ENCODE measurements around the gene MAPKAPK2.

Gene MAPKAPK2

DNA sequence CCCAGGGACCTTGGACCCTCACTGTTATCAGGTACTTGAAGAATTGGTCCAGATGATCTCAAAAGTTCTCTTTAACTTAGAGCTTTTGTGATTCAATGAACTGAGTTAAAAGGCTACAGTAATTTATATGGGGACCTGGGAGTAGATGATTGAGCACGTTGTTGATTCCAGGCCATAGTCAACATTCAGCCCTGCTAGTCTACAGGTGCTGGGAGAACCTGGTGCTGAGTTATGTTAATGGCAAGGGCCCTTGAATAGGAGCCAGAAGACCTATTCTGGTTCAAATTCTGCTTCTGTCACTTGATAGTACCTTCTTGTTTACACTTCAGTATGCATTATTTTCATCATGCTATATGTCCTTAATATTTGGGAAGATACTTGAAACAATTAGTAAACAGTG is 38.2 kb upstream of the MAPKAPK2 start:
- H3K27me3 ChIP-seq (ENCODE audit: insufficient read depth, low read length), result no peaks in the 10 kb centered on the region
- no peaks in the 10 kb centered on the region for H3K9me3 ChIP-seq (ENCODE audit: low read length)
- no peaks in the 10 kb centered on the region for H3K79me2 ChIP-seq (ENCODE audit: insufficient read depth, low read length)
- H3F3A ChIP-seq (ENCODE audit: insufficient read depth, low read length), result no peaks in the 10 kb centered on the region
- no peak overlapping the region for H2AFZ ChIP-seq (ENCODE audit: low read length)
- no peak overlapping the region for H3K4me3 ChIP-seq (ENCODE audit: low read depth, low read length, poor library complexity, severe bottlenecking)
- no peak overlapping the region for H3K27ac ChIP-seq (ENCODE audit: low read depth, low read length, poor library complexity, severe bottlenecking)
- TF ChIP-seq, protein P1, sequence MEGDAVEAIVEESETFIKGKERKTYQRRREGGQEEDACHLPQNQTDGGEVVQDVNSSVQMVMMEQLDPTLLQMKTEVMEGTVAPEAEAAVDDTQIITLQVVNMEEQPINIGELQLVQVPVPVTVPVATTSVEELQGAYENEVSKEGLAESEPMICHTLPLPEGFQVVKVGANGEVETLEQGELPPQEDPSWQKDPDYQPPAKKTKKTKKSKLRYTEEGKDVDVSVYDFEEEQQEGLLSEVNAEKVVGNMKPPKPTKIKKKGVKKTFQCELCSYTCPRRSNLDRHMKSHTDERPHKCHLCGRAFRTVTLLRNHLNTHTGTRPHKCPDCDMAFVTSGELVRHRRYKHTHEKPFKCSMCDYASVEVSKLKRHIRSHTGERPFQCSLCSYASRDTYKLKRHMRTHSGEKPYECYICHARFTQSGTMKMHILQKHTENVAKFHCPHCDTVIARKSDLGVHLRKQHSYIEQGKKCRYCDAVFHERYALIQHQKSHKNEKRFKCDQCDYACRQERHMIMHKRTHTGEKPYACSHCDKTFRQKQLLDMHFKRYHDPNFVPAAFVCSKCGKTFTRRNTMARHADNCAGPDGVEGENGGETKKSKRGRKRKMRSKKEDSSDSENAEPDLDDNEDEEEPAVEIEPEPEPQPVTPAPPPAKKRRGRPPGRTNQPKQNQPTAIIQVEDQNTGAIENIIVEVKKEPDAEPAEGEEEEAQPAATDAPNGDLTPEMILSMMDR (IDR thresholded peaks at IDR 0.05; ENCODE audit: low read length), result no peak
- TF ChIP-seq EZH2 (IDR thresholded peaks at IDR 0.05; ENCODE audit: borderline replicate concordance, low read length), result no peak
- no peaks in the 10 kb centered on the region for H3K9me2 ChIP-seq (ENCODE audit: low read depth, low read length)
- H3K36me3 ChIP-seq (ENCODE audit: insufficient read depth, low read length), result 0 out of 2 replicates have a peak, but pooled peaks cover 7% of the 10 kb centered on the region
- no peak overlapping the region for H3K4me2 ChIP-seq (ENCODE audit: low read length)
- H3K9ac ChIP-seq (ENCODE audit: low read length), result no peak overlapping the region
- H4K20me1 ChIP-seq (ENCODE audit: insufficient read depth, low read length), result no peaks in the 10 kb centered on the region
- no peaks in the 10 kb centered on the region for H3K4me1 ChIP-seq (ENCODE audit: insufficient read depth, low read length, severe bottlenecking)

DNA sequence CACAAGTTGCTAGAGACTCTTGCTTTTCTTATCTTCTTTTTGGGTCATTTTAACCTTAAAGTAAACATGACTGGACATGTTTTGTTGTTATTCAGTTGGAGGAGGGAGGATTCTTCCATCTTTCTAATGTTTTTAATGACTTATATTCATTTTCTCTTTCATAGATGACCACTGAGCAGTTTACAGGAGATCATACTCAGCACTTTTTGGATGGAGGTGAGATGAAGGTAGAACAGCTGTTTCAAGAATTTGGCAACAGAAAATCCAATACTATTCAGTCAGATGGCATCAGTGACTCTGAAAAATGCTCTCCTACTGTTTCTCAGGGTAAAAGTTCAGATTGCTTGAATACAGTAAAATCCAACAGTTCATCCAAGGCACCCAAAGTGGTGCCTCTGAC is 37.5 kb upstream of the MAPKAPK2 start:
- Histone ChIP-seq H3K27ac (ENCODE audit: low read depth, low read length, poor library complexity, severe bottlenecking) (no peak overlapping the region), H3K4me1 (ENCODE audit: insufficient read depth, low read length, severe bottlenecking) (no peaks in the 10 kb centered on the region), H3K4me2 (ENCODE audit: low read length) (no peak overlapping the region), H2AFZ (ENCODE audit: low read length) (no peak overlapping the region), H3K9ac (ENCODE audit: low read length) (no peak overlapping the region), H4K20me1 (ENCODE audit: insufficient read depth, low read length) (no peaks in the 10 kb centered on the region), H3F3A (ENCODE audit: insufficient read depth, low read length) (no peaks in the 10 kb centered on the region), H3K79me2 (ENCODE audit: insufficient read depth, low read length) (no peaks in the 10 kb centered on the region), H3K4me3 (ENCODE audit: low read depth, low read length, poor library complexity, severe bottlenecking) (no peak overlapping the region), H3K27me3 (ENCODE audit: insufficient read depth, low read length) (no peaks in the 10 kb centered on the region), H3K9me2 (ENCODE audit: low read depth, low read length) (no peaks in the 10 kb centered on the region), H3K36me3 (ENCODE audit: insufficient read depth, low read length) (0 out of 2 replicates have a peak, but pooled peaks cover 7% of the 10 kb centered on the region), H3K9me3 (ENCODE audit: low read length) (no peaks in the 10 kb centered on the region)
- TF ChIP-seq, protein P1 (IDR thresholded peaks at IDR 0.05; ENCODE audit: low read length), result no peak
- TF ChIP-seq EZH2 (IDR thresholded peaks at IDR 0.05; ENCODE audit: borderline replicate concordance, low read length), result no peak

DNA sequence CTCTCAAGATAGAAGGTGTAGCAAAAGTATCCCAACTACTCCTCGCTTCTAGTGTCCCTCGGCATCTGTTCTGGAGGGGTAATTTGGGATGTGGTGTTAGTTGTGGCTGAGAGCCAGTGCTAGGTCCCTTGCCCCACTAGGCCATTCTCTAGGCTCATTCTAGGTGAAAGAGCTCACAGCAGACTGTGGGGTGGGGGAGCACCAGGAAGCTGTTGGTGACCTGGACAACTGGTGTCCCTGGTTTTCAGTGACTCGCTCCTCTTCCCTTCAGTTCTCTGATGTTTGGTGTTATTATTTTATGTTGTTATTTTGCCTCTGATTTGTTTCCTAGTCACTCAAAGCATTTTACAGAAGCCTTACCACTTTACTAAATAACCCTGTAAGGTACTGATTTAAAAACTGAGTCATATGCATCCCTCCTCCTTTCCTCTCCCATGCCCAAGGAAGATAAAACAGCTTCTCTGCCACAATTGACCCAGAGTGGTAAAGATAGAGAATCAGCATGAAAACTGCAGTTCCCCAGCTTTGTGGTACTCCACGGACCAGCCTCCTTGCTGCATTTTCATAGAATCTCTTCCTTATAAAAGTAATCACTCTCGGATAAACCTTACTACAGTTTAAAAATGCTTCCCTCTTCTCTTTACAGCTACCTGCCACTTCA is 35.3 kb upstream of the MAPKAPK2 start:
- no peak overlapping the region for H3K9ac ChIP-seq (ENCODE audit: low read length)
- no peaks in the 10 kb centered on the region for H3F3A ChIP-seq (ENCODE audit: insufficient read depth, low read length)
- H3K9me3 ChIP-seq (ENCODE audit: low read length), result no peaks in the 10 kb centered on the region
- H3K4me1 ChIP-seq (ENCODE audit: insufficient read depth, low read length, severe bottlenecking), result no peaks in the 10 kb centered on the region
- no peak for TF ChIP-seq EZH2 (IDR thresholded peaks at IDR 0.05; ENCODE audit: borderline replicate concordance, low read length)
- TF ChIP-seq, protein P1 (IDR thresholded peaks at IDR 0.05; ENCODE audit: low read length), result no peak
- no peak overlapping the region for H3K27ac ChIP-seq (ENCODE audit: low read depth, low read length, poor library complexity, severe bottlenecking)
- no peaks in the 10 kb centered on the region for H4K20me1 ChIP-seq (ENCODE audit: insufficient read depth, low read length)
- no peaks in the 10 kb centered on the region for H3K27me3 ChIP-seq (ENCODE audit: insufficient read depth, low read length)
- no peaks in the 10 kb centered on the region for H3K79me2 ChIP-seq (ENCODE audit: insufficient read depth, low read length)
- H3K9me2 ChIP-seq (ENCODE audit: low read depth, low read length), result no peaks in the 10 kb centered on the region
- H3K4me3 ChIP-seq (ENCODE audit: low read depth, low read length, poor library complexity, severe bottlenecking), result no peak overlapping the region
- no peak overlapping the region for H2AFZ ChIP-seq (ENCODE audit: low read length)
- peaks cover 7% of the 10 kb centered on the region; the same call in 1 of the 2 replicates for H3K36me3 ChIP-seq (ENCODE audit: insufficient read depth, low read length)
- no peak overlapping the region for H3K4me2 ChIP-seq (ENCODE audit: low read length)

All from OCI-LY1 (cell line).